Thyroid gland (tissue), 4 donors: ENCODE results near the gene MPPE1. TPM values are rescaled to one million over a fixed set of nuclear protein-coding genes. Genes with fewer than 3 reads are reported as not detected.

Experiments
- DNase-seq, 2 donors: peaks; one replicate each; pipeline ENCODE4 v3.0.0-alpha.2; 2019
- H3K27ac ChIP-seq, 3 donors: fragments of 200-600 bp; sonication (generic); 1 replicate in 2 of 3; 2 replicates in 1 of 3; pipeline ENCODE4 v1.5.1; 2016 to 2019; ENCODE audit warnings: mild to moderate bottlenecking in 1 of 3, moderate library complexity in 1 of 3
- H3K27me3 ChIP-seq: fragments of 200-600 bp; sonication (generic); one replicate; pipeline ENCODE4 v1.5.1; 2019
- H3K36me3 ChIP-seq, 2 donors: fragments of 200-600 bp; sonication (generic); one replicate each; pipeline ENCODE4 v1.5.1; 2016 to 2019
- H3K4me1 ChIP-seq, 2 donors: fragments of 200-600 bp; sonication (generic); one replicate each; pipeline ENCODE4 v1.5.1; 2017 to 2019
- H3K4me3 ChIP-seq, 3 donors: fragments of 200-600 bp; sonication (generic); replicated peaks in 1 of 3; 1 replicate in 2 of 3; 2 replicates in 1 of 3; pipeline ENCODE4 v1.5.1; 2016; ENCODE audit warnings: mild to moderate bottlenecking in 1 of 3
- H3K9me3 ChIP-seq: fragments of 200-600 bp; sonication (generic); one replicate; pipeline ENCODE4 v1.5.1; 2017
- CTCF ChIP-seq, 6 experiments: fragments of 200-600 bp in 3 of 6; fragments of 450-650 bp in 3 of 6; sonication (generic) in 3 of 6; IDR thresholded peaks; one replicate each; pipeline ENCODE4 v1.5.1; 2016 to 2019; ENCODE audit warnings: antibody characterized with exemption in 6 of 6, mild to moderate bottlenecking in 2 of 6, inconsistent platforms in 1 of 6, moderate library complexity in 1 of 6
- POLR2A ChIP-seq, 2 donors: fragments of 450-650 bp; IDR thresholded peaks; one replicate each; pipeline ENCODE4 v1.6.1; 2017; ENCODE audit warnings: antibody characterized with exemption in 2 of 2, mild to moderate bottlenecking in 2 of 2, moderate library complexity in 1 of 2
- WGBS, 2 donors: methylation state at CpG; one replicate each; pipeline ENCODE4 v1.1.5; 2017; 5-methylcytosine and 5-hydroxymethylcytosine counted together
- intact Hi-C: fragments of 100-400 bp; cut with DNase I; formaldehyde crosslinking; loops from one replicate; pipeline ENCODE4 v1.15.1; 2023
- total RNA-seq, 4 donors: library from RNA; depleted of rRNA; stranded (reverse); fragments of >200 nt; gene quantifications; one replicate each; pipeline ENCODE4 v1.2.3, GENCODE V29; 2016

MPPE1 gene
- total RNA-seq, 4 donors from 2014 or later = 50.0 to 111 (median 76.7) TPM

GRCh38 chr18:11861583-11862288, 46.4 kb downstream of the MPPE1 start:
- TF ChIP-seq POLR2A (IDR thresholded peaks at IDR 0.05) = no peak
- TF ChIP-seq CTCF (IDR thresholded peaks at IDR 0.05) = no peak
- H3K9me3 ChIP-seq = no peaks in the 10 kb centered on the region
- DNase-seq = peak; percentile 32 to 37
- intact Hi-C loops = no loop called here
- no peaks in the 10 kb centered on the region for H3K36me3 ChIP-seq
- peak overlapping the region; percentile 86 to 94 (median 87) for H3K27ac ChIP-seq
- H3K27me3 ChIP-seq = no peaks in the 10 kb centered on the region
- H3K4me1 ChIP-seq = peaks cover 38 to 68% of the 10 kb centered on the region in 2 donors
- WGBS, 2 donors = 76 to 86% methylated on average over 20 of the region's 20 CpGs
- H3K4me3 ChIP-seq = no peak overlapping the region

- 65% methylated on average over 16 to 17 of the region's 17 CpGs for WGBS, 2 donors
- no peak overlapping the region for H3K4me3 ChIP-seq
- H3K9me3 ChIP-seq = no peaks in the 10 kb centered on the region
- H3K4me1 ChIP-seq = peaks cover 44 to 77% of the 10 kb centered on the region in 2 donors
- H3K36me3 ChIP-seq = no peaks in the 10 kb centered on the region
- H3K27ac ChIP-seq = peak overlapping the region; percentile 86 to 94 (median 87)
- intact Hi-C loops = no loop called here
- DNase-seq = peak; percentile 91 to 92
- TF ChIP-seq POLR2A (IDR thresholded peaks at IDR 0.05) (peak in 1 of 2 donors; percentile 49), CTCF (IDR thresholded peaks at IDR 0.05) (no peak)
- H3K27me3 ChIP-seq = no peaks in the 10 kb centered on the region
These were observed 47.3 kb downstream of the MPPE1 start for GRCh38 chr18:11860594-11861450.

GRCh38 chr18:11859903-11860407, 48.2 kb downstream of the MPPE1 start:
- no peak overlapping the region for H3K4me3 ChIP-seq
- peaks cover 44 to 76% of the 10 kb centered on the region in 2 donors for H3K4me1 ChIP-seq
- WGBS, 2 donors = 52 to 83% methylated on average over 4 of the region's 4 CpGs
- TF ChIP-seq CTCF (IDR thresholded peaks at IDR 0.05) = peak in 2 of 6 experiments; percentile 7 to 24
- no peak for TF ChIP-seq POLR2A (IDR thresholded peaks at IDR 0.05)
- no peaks in the 10 kb centered on the region for H3K9me3 ChIP-seq
- H3K27me3 ChIP-seq = no peaks in the 10 kb centered on the region
- no peaks in the 10 kb centered on the region for H3K36me3 ChIP-seq
- peak; percentile 37 to 48 for DNase-seq
- peak overlapping the region; percentile 86 to 94 (median 87) for H3K27ac ChIP-seq
- intact Hi-C loops = loop anchor here (10.0 kb wide), 2 partner anchors 45 to 165 kb away; partner anchors contain the start of gene MPPE1

GRCh38 chr18:11859282-11859830, 48.8 kb downstream of the MPPE1 start:
- Histone ChIP-seq H3K4me1 (peaks cover 44 to 72% of the 10 kb centered on the region in 2 donors), H3K36me3 (no peaks in the 10 kb centered on the region), H3K27me3 (no peaks in the 10 kb centered on the region), H3K27ac (peak overlapping the region; percentile 38 to 94 (median 86)), H3K4me3 (no peak overlapping the region), H3K9me3 (no peaks in the 10 kb centered on the region)
- TF ChIP-seq POLR2A (IDR thresholded peaks at IDR 0.05) (no peak), CTCF (IDR thresholded peaks at IDR 0.05) (no peak)
- intact Hi-C loops = loop anchor here (10.0 kb wide), 2 partner anchors 45 to 165 kb away; partner anchors contain the start of gene MPPE1
- peak in 1 of 2 donors; percentile 11 for DNase-seq
- WGBS, 2 donors = 91 to 96% methylated on average over 7 of the region's 7 CpGs
